ENCODE data around the gene FSHR.

The FSHR gene, protein sequence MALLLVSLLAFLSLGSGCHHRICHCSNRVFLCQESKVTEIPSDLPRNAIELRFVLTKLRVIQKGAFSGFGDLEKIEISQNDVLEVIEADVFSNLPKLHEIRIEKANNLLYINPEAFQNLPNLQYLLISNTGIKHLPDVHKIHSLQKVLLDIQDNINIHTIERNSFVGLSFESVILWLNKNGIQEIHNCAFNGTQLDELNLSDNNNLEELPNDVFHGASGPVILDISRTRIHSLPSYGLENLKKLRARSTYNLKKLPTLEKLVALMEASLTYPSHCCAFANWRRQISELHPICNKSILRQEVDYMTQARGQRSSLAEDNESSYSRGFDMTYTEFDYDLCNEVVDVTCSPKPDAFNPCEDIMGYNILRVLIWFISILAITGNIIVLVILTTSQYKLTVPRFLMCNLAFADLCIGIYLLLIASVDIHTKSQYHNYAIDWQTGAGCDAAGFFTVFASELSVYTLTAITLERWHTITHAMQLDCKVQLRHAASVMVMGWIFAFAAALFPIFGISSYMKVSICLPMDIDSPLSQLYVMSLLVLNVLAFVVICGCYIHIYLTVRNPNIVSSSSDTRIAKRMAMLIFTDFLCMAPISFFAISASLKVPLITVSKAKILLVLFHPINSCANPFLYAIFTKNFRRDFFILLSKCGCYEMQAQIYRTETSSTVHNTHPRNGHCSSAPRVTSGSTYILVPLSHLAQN

GRCh38 chr2:49154140-49154539, at the start of gene FSHR:
TSS of gene FSHR (minus strand) at chr2:49154515. CDS start at chr2:49154417, 98 bp downstream.
- DNase-seq (ENCODE audit: low spot score) = no peak

DNA sequence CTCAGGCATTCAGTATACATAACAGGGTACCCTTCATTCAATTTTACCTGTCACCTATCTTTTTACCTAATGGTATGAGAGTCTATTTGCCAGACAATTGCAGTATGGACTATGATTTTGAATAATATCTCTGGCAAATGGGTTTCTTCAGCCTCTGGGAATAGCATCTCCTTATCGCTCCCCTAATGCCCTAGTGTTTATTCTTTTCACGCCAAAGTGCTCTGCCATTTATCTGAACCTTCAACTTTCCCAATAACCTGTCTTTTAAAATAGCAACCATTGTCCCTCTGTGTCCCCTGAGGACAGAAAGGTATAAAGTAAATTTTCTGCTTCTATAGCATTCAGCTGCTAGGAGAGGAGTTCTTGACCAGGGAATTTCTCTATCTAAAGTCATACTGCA, 45.0 kb upstream of the FSHR start:
- DNase-seq (ENCODE audit: low spot score) = no peak

GRCh38 chr2:49194701-49195100, 40.4 kb upstream of the FSHR start:
- DNase-seq (ENCODE audit: low spot score) = no peak

DNA sequence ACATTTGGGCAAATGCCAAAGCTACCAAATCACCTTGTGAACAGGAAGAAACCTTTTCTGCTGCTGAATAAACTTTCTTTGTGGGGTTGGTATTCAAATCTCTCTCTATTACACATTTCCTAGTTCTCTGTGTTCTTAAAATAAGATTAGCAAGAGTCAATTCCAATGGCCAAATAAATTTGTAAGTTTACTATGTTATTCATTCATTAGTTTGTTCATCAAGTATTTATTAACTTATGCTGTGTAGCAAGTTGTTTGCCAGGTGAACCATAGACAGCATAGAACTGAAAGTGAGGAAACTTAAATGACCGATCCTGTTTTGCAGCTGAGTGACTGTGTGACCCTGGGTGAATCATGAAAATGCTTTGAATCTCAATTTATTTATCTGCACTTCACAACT, 37.7 kb upstream of the FSHR start:
- DNase-seq (ENCODE audit: low spot score) = no peak

- DNase-seq (ENCODE audit: low spot score) = no peak
Measured at GRCh38 chr2:49189512-49190225, 35.4 kb upstream of the FSHR start.

GRCh38 chr2:49186050-49186648, 31.8 kb upstream of the FSHR start:
- DNase-seq (ENCODE audit: low spot score) = no peak

DNA sequence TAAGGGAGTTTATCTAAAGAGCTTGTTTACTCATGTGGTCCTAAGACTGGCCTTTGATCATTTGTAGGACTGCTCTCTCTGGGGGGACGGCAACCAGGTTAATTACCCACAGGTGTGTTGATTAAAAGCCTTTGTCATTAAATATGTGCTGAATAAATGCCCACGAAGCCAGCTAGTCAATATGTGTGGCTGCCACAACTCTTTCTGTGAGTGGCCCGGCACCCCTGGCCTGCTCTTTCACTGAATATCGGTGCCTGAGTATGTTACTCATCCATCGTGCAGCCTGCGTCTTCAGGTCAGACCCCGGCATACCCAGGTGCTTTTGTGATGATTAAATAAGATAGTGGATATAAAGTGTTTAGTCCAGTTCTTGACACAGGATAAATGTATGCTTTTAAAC, 24.3 kb upstream of the FSHR start:
- no peak for DNase-seq (ENCODE audit: low spot score)

DNA sequence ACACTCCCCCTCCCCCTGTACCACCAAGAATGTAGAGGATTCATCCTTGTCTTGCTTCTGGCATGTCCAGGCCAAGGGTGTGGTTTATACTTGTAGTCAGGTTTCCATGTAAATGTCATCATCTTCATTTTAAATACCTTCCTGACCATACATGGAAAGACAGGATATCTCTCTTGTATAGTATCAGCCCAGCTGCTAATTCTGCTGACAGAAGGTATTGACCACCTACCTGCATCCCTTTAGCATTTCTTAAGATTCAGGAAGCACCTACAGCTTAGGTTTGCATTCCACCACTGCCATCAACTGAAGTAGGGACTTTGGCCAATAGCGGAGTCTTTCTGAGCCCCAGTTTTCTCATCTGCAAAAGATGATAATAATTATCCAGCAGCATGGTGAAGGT, 22.9 kb upstream of the FSHR start:
- DNase-seq (ENCODE audit: low spot score) = no peak

- no peak for DNase-seq (ENCODE audit: low spot score)
Measured at GRCh38 chr2:49175831-49176230, 21.5 kb upstream of the FSHR start.

GRCh38 chr2:49174750-49175149, 20.4 kb upstream of the FSHR start:
- no peak for DNase-seq (ENCODE audit: low spot score)

DNA sequence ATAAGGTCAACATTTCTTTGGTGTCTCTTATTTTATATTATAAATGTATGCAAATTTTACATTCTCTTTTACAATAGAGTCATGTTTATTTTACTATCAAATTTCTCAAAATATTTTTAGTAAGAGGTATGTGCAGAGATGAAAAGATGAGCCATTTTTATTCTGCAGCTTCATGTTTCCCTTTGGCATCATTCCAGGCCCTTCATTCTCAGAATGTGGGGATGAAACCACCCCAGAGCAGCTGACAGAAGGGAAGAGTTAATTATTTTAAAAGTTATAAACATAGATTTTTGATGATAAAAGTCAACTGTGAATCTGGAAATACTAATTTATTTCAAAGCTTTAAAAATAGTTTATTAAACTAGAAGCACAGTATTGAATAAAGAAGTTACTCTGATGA, 12.8 kb upstream of the FSHR start:
- no peak for DNase-seq (ENCODE audit: low spot score)

- DNase-seq (ENCODE audit: low spot score) = no peak
Measured at GRCh38 chr2:49165662-49166061, 11.3 kb upstream of the FSHR start.

DNA sequence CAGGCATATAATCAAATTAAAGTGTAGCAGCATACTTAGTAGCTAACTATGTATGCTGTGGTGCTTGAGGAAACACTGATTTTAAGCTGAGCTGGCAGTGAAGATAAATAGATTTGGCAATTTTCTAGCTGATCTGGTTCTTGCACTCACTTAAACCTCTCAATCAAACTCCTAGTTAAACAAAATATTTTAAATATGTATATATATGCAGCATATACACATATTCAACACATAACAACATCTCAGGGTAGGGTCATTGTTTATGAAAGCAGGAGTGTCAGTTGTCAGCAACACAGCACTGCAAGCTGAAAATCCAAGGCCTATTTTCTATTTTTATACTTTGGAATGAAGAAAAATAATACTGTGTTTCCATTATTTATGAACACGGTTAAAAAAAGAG, 10.4 kb upstream of the FSHR start:
- no peak for DNase-seq (ENCODE audit: low spot score)

DNA sequence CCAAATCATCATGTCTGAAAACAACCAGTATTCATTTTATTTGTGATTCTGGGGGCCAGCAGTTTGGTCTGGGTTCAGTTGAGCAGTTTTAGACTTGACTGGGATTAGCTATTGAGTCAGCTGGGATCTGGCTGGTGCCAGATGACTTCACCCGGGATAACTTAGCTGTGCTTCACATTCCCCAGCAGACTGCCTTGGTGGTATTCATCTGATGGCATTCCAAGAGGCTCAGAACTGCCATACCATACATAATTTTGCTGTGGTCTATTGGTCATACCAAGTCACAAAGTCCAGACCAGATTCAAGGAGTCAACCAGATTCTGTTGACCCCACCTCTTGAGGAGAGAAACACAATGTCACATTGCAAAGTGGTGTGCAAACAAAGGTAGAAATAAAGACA, 7.8 kb upstream of the FSHR start:
- no peak for DNase-seq (ENCODE audit: low spot score)

GRCh38 chr2:49154891-49155290, 576 bp upstream of the FSHR start:
- no peak for DNase-seq (ENCODE audit: low spot score)

- no peak for DNase-seq (ENCODE audit: low spot score)
Measured at GRCh38 chr2:49153252-49153651, 1.1 kb downstream of the FSHR start.

DNA sequence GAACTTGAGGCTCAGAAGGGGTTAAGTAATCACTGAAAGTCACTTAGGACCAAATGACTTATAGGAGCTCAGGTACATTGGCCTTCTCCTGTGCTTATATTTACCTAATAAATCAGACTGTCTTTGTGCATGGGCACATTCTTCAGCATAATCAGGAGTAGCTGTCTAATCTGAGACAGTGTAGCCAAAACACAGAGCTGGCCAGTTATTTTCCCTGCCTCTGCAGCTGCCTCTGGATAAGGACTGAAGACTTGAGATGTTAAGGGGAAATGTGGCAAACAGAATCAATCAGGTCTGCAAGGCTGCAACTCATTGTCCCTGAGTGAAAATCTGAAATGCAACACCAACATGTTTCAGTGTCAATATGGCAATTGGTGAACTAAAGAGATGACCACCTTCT, 1.5 kb downstream of the FSHR start:
- DNase-seq (ENCODE audit: low spot score) = no peak

DNA sequence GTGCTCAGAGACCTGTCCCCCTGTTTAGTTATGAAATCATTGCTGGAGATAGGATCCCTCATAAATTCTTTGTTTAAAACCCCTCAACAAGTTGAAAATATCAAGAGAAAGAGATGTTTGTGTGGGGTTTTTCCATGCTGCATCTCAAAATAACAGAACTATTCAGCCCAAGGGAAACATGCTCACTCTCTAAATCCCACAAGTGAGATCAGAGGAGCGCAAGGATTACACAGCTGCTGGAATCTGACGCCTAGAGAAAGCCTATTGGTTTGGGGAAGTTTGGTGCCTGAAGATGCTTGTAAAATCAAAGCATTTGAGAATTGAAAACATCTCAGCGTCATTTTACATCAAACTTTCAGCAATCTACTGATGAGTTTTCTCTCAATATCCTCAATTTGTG, 7.9 kb downstream of the FSHR start:
- no peak for DNase-seq (ENCODE audit: low spot score)

DNA sequence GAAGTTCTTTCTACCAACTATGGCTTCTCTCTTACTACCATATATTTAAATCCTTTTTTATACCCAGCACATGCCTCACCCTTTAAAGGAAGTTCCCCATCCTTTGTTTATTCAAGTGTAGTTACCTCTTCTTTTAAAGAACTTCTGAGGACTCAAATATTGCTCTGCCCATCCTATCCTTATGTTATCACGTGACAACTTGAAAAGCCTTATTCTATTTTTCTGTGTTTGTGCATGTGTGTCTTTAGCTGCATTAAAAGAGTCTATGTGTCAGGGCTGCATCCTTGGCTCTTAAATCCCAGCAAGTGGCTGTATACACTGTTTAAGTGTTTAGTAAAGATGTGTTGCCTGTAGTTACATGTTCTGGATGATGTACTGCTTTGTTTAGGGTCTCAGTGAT, 22.5 kb downstream of the FSHR start:
- DNase-seq (ENCODE audit: low spot score) = no peak

DNA sequence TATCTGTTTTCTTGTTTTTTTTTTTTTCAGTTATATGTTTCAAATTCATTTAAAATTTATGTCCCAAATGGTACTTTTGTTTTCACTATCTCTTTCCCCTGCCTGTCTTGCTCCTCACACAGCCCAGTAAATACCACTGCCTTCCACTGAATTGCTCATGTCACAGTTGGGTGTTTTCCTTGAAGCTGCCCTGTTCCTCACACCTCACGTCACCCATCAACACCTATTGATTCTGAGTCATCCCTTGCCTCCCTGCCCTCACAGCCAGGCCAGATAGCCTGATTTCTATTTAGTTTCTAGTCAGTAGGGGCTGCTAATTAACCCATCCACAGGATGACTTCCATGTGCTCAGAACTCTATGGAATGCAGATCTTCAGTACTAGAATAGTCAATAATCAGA, 25.3 kb downstream of the FSHR start:
- no peak for DNase-seq (ENCODE audit: low spot score)

GRCh38 chr2:49123600-49123999, 30.7 kb downstream of the FSHR start:
- DNase-seq (ENCODE audit: low spot score) = no peak

GRCh38 chr2:49122107-49122506, 32.2 kb downstream of the FSHR start:
- DNase-seq (ENCODE audit: low spot score) = no peak

DNA sequence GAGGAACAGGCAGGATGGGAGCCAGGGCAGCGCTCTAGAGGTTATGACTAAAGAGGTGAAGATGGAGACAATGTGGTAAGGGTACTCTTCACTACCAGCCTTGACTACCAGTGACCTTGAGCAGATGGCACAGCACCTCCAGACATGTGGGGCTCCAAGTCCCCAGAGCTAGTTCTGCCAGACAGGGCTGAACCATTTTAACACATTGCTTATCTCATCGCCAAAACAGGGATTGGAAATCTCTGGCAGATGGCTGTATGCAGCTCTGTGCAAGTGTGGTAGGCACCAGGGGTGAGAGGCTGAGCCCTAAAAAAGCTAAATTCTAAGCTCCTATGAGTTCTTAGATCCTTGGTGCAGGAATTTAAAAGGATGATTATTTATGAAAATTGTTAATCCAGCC, 41.3 kb downstream of the FSHR start:
- DNase-seq (ENCODE audit: low spot score) = no peak

Data from globus pallidus (tissue), 1 donor.